Activated effector memory CD4-positive, alpha-beta T cell treated with Interleukin-2 at 50 U/mL for 16 hours (primary cell): ENCODE data around the gene YBX2.

Experiments used
- DNase-seq: peaks from one replicate; pipeline ENCODE4 v3.0.0-alpha.2; 2020

YBX2 gene

GRCh38 chr17:7295230-7296180, 1.1 kb upstream of the YBX2 start:
- DNase-seq: no peak

- DNase-seq: no peak
Observed at GRCh38 chr17:7293816-7294613, 424 bp downstream of the YBX2 start.

- DNase-seq: no peak
Observed at GRCh38 chr17:7293159-7293558, 1.3 kb downstream of the YBX2 start.

- DNase-seq: no peak
Observed at GRCh38 chr17:7292729-7293128, 1.7 kb downstream of the YBX2 start.

GRCh38 chr17:7292194-7292593, 2.2 kb downstream of the YBX2 start:
- no peak for DNase-seq

- no peak for DNase-seq
Observed at GRCh38 chr17:7290685-7291084, 3.8 kb downstream of the YBX2 start.

- no peak for DNase-seq
Observed at GRCh38 chr17:7290166-7290565, 4.3 kb downstream of the YBX2 start.

- no peak for DNase-seq
Observed at GRCh38 chr17:7289256-7290032, 5.0 kb downstream of the YBX2 start.

GRCh38 chr17:7285679-7286078, 8.8 kb downstream of the YBX2 start:
- DNase-seq: no peak

- DNase-seq: no peak
Observed at GRCh38 chr17:7284911-7285310, 9.5 kb downstream of the YBX2 start.

GRCh38 chr17:7283471-7284216, 10.8 kb downstream of the YBX2 start:
- no peak for DNase-seq

- no peak for DNase-seq
Observed at GRCh38 chr17:7282752-7283321, 11.6 kb downstream of the YBX2 start.

- DNase-seq: no peak
Observed at GRCh38 chr17:7281953-7282751, 12.3 kb downstream of the YBX2 start.

- DNase-seq: peak; percentile 64
Observed at GRCh38 chr17:7281074-7281952, 13.1 kb downstream of the YBX2 start, which contains the start of gene SLC2A4. TSS of gene SLC2A4 (plus strand) at chr17:7281718. CDS start at chr17:7281935, 217 bp downstream.

GRCh38 chr17:7280519-7281073, 13.8 kb downstream of the YBX2 start:
- DNase-seq: peak; percentile 79

GRCh38 chr17:7279448-7279847, 15.0 kb downstream of the YBX2 start:
- no peak for DNase-seq

- no peak for DNase-seq
Observed at GRCh38 chr17:7266784-7267183, 27.7 kb downstream of the YBX2 start.

- DNase-seq: no peak
Observed at GRCh38 chr17:7263801-7264078, 30.7 kb downstream of the YBX2 start.

- DNase-seq: no peak
Observed at GRCh38 chr17:7262935-7263800, 31.3 kb downstream of the YBX2 start.
